Tibial nerve (tissue), 4 donors: ENCODE results near the gene VPS26A. TPM values are rescaled to one million over a fixed set of nuclear protein-coding genes. Genes with fewer than 3 reads are reported as not detected.
"Not testable (repeated sequence)": the region's sequence is repeated elsewhere in the genome, so short reads cannot be mapped to it uniquely, and the experiment has no call there.

Source experiments
- DNase-seq, 2 donors: peaks; one replicate each; pipeline ENCODE4 v3.0.0-alpha.2; 2019; ENCODE audit warnings: low spot score in 2 of 2
- H3K27ac ChIP-seq, 4 donors: fragments of 200-600 bp; sonication (generic) in 3 of 4; one replicate each; pipeline ENCODE4 v1.5.1; 2017 to 2019; ENCODE audit warnings: mild to moderate bottlenecking in 1 of 4
- H3K27me3 ChIP-seq, 2 donors: fragments of 200-600 bp; sonication (generic) in 1 of 2; one replicate each; pipeline versions ENCODE4 v1.5.1 to v1.6.0; 2017 to 2019
- H3K36me3 ChIP-seq, 3 donors: fragments of 200-600 bp; sonication (generic); one replicate each; pipeline ENCODE4 v1.5.1; 2018 to 2019
- H3K4me1 ChIP-seq, 4 donors: fragments of 200-600 bp; sonication (generic) in 3 of 4; one replicate each; pipeline ENCODE4 v1.5.1; 2017 to 2019
- H3K4me3 ChIP-seq, 4 donors: fragments of 200-600 bp; sonication (generic) in 3 of 4; one replicate each; pipeline ENCODE4 v1.5.1; 2017 to 2019; ENCODE audit warnings: mild to moderate bottlenecking in 1 of 4, moderate library complexity in 1 of 4
- H3K9me3 ChIP-seq, 4 donors: fragments of 200-600 bp; sonication (generic) in 3 of 4; one replicate each; pipeline ENCODE4 v1.5.1; 2017 to 2019
- EP300 ChIP-seq, 2 donors: sonication (generic); formaldehyde crosslinking; IDR thresholded peaks; one replicate each; pipeline ENCODE4 v1.6.1; 2017; ENCODE audit warnings: antibody characterized with exemption in 2 of 2, mild to moderate bottlenecking in 1 of 2
- POLR2A ChIP-seq, 2 donors: fragments of 450-650 bp; IDR thresholded peaks; one replicate each; pipeline ENCODE4 v1.6.1; 2017; ENCODE audit warnings: antibody characterized with exemption in 2 of 2, mild to moderate bottlenecking in 2 of 2, moderate library complexity in 2 of 2
- WGBS, 2 donors: methylation state at CpG; one replicate each; pipeline ENCODE4 v1.1.5; 2018; 5-methylcytosine and 5-hydroxymethylcytosine counted together
- total RNA-seq, 4 donors: library from RNA; depleted of rRNA; stranded (reverse); fragments of >200 nt; gene quantifications; one replicate each; pipeline ENCODE4 v1.1.0, GENCODE V29; 2016
- TF ChIP-seq, protein P1 (sequence below), 5 experiments: fragments of 200-600 bp in 3 of 5; fragments of 450-650 bp in 2 of 5; sonication (generic) in 3 of 5; IDR thresholded peaks; one replicate each; pipeline ENCODE4 v1.5.1; 2016 to 2019; ENCODE audit warnings: antibody characterized with exemption in 5 of 5, mild to moderate bottlenecking in 3 of 5, moderate library complexity in 2 of 5

VPS26A gene
- total RNA-seq, 4 donors from 2014 or later, result 36.8 to 51.1 (median 39.0) TPM

DNA sequence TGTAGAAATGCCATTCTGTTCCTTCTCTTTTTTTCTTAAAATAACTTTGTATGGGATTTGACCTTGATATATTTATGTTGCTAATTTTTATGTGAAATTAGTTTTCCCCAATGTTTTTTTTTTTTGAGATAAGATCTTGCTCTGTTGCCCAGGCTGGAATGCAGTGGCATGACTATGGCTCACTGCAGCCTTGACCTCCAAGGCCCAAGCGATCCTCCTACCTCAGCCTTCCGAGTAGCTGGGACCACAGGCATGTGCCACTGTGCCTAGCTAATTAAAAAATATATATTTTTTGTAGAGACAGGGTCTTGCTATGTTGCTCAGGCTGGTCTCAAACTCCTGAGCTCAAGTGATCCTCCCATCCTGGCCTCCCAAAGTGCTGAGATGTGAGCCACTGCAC lies 16.0 kb downstream of the VPS26A start:
- TF ChIP-seq, protein P1, sequence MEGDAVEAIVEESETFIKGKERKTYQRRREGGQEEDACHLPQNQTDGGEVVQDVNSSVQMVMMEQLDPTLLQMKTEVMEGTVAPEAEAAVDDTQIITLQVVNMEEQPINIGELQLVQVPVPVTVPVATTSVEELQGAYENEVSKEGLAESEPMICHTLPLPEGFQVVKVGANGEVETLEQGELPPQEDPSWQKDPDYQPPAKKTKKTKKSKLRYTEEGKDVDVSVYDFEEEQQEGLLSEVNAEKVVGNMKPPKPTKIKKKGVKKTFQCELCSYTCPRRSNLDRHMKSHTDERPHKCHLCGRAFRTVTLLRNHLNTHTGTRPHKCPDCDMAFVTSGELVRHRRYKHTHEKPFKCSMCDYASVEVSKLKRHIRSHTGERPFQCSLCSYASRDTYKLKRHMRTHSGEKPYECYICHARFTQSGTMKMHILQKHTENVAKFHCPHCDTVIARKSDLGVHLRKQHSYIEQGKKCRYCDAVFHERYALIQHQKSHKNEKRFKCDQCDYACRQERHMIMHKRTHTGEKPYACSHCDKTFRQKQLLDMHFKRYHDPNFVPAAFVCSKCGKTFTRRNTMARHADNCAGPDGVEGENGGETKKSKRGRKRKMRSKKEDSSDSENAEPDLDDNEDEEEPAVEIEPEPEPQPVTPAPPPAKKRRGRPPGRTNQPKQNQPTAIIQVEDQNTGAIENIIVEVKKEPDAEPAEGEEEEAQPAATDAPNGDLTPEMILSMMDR (IDR thresholded peaks at IDR 0.05), result no peak
- TF ChIP-seq POLR2A (IDR thresholded peaks at IDR 0.05) (no peak), EP300 (IDR thresholded peaks at IDR 0.05) (no peak)
- Histone ChIP-seq H3K27me3 (no peaks in the 10 kb centered on the region), H3K9me3 (no peaks in the 10 kb centered on the region), H3K4me3 (no peak overlapping the region), H3K36me3 (peaks cover 0 to 25% (median 0%) of the 10 kb centered on the region in 3 donors), H3K27ac (no peak overlapping the region), H3K4me1 (no peaks in the 10 kb centered on the region)
- DNase-seq, result no peak
- 93 to 94% methylated on average over 2 of the region's 2 CpGs for WGBS, 2 donors

DNA sequence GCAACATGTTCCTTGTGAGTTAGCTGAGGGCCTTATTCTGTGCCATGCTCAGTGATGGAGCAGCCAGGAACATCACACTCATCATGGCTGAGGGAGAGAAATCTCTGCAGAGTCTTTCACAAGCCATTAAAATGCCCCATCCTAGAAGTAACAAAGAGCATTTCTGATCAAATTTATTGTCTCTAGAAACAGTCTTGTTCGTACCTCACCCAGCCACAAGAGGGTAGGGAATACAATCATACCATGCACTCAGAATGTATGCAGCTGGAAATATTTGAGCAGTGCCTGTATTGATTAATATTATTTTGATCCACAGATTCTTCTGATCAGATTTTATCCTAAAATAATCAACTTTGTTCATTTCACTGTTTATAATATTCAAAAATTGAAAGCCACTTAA lies 17.3 kb downstream of the VPS26A start:
- Histone ChIP-seq H3K27ac (no peak overlapping the region), H3K27me3 (no peaks in the 10 kb centered on the region), H3K4me1 (no peaks in the 10 kb centered on the region), H3K9me3 (no peaks in the 10 kb centered on the region), H3K4me3 (no peak overlapping the region), H3K36me3 (peaks cover 0 to 11% (median 0%) of the 10 kb centered on the region in 3 donors)
- no peak for TF ChIP-seq POLR2A (IDR thresholded peaks at IDR 0.05)
- TF ChIP-seq EP300 (IDR thresholded peaks at IDR 0.05), result no peak
- TF ChIP-seq, protein P1 (IDR thresholded peaks at IDR 0.05), result no peak
- WGBS, 2 donors, result 55 to 59% methylated on average over 1 of the region's 1 CpG
- no peak for DNase-seq

DNA sequence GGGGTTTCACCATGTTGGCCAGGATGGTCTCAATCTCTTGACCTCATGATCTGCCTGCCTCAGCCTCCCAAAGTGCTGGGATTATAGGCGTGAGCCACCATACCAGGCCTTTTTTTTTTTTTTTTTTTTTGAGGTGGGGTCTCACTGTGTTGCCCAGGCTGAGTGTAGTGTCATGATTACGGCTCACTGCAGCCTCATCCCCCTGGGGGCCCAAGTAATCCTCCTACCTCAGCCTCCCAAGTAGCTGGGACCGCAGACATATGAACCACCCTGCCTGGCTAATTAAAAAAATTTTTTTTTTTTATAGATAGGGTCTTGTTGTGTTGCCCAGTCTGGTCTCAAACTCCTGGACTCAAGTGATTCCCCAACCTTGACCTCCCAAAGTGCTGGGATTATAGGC lies 18.1 kb downstream of the VPS26A start:
- not testable (repeated sequence) for DNase-seq, H3K36me3 ChIP-seq, H3K4me3 ChIP-seq, H3K9me3 ChIP-seq, H3K27ac ChIP-seq, H3K27me3 ChIP-seq, H3K4me1 ChIP-seq
- 93 to 98% methylated on average over 3 of the region's 3 CpGs for WGBS, 2 donors

DNA sequence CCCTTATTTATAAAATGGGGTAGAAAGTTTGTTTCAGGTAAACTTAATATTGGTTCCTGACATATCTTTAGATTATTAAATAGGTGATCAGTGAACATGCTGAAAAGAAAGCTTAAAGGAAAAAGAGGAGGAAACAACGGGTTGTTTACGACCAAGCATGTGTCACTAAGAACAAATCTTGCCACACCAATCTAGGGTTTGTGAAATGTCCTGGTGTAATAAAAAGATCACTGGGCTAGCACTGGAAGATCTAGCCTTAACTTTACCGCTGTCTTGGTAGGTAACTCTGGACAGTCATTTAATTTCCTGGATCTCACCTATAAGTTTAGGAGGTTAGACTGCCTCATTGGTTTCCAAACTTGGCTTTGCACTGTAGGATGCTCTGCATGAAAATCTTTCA lies 19.0 kb downstream of the VPS26A start:
- no peaks in the 10 kb centered on the region for H3K36me3 ChIP-seq
- no peak overlapping the region for H3K4me3 ChIP-seq
- no peak for DNase-seq
- TF ChIP-seq POLR2A (IDR thresholded peaks at IDR 0.05) (no peak), EP300 (IDR thresholded peaks at IDR 0.05) (no peak)
- TF ChIP-seq, protein P1 (IDR thresholded peaks at IDR 0.05), result no peak
- WGBS, 2 donors, result 67 to 68% methylated on average over 3 of the region's 3 CpGs
- H3K27me3 ChIP-seq, result no peaks in the 10 kb centered on the region
- no peaks in the 10 kb centered on the region for H3K9me3 ChIP-seq
- no peak overlapping the region for H3K27ac ChIP-seq
- peaks cover 0 to 8% (median 0%) of the 10 kb centered on the region in 4 donors for H3K4me1 ChIP-seq

DNA sequence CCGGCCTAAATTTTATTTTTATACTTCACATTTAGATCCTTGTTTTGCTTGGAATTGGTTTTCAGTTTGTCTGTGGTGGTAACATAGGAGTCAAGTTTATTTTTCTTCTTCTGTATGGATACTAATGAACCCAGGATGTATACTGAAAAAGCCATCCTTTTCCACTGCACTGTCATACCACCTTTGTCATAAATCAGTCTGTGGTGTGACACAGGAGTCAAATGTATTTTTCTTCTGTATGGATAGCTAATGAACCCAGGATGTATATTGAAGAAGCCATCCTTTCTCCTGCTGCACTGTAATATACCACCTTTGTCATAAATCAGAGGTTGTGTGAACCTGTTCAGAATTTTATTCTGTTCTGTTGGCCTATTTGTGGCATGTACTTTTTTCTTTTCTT lies 21.4 kb downstream of the VPS26A start:
- Histone ChIP-seq H3K9me3 (no peaks in the 10 kb centered on the region), H3K27ac (no peak overlapping the region), H3K4me3 (no peak overlapping the region), H3K36me3 (no peaks in the 10 kb centered on the region), H3K4me1 (peaks cover 0 to 8% (median 0%) of the 10 kb centered on the region in 4 donors), H3K27me3 (no peaks in the 10 kb centered on the region)
- TF ChIP-seq, protein P1 (IDR thresholded peaks at IDR 0.05), result no peak
- TF ChIP-seq EP300 (IDR thresholded peaks at IDR 0.05), result no peak
- no peak for TF ChIP-seq POLR2A (IDR thresholded peaks at IDR 0.05)
- no peak for DNase-seq
- WGBS, 2 donors, result 100% methylated on average over 1 of the region's 1 CpG

DNA sequence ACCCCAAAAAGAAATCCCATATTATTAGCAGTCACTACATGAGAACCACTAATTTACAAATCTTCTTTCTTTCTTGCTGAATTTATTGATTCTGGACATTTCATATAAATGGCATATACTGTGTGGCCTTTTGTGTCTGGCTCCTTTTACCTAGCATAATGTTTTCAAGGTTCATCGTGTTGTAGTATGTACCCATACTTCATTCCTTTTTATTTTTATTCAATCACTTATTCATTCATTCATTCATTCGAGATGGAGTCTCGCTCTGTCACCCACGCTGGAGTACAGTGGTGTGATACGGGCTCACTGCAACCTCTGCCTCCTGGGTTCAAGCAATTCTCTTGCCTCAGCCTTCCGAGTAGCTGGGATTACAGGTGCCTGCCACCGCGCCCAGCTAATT lies 21.9 kb downstream of the VPS26A start:
- 94 to 97% methylated on average over 8 of the region's 8 CpGs for WGBS, 2 donors
- Histone ChIP-seq H3K4me1 (peaks cover 0 to 8% (median 0%) of the 10 kb centered on the region in 4 donors), H3K27ac (no peak overlapping the region), H3K9me3 (no peaks in the 10 kb centered on the region), H3K36me3 (no peaks in the 10 kb centered on the region), H3K4me3 (no peak overlapping the region), H3K27me3 (no peaks in the 10 kb centered on the region)
- no peak for DNase-seq
- TF ChIP-seq, protein P1 (IDR thresholded peaks at IDR 0.05), result no peak
- TF ChIP-seq POLR2A (IDR thresholded peaks at IDR 0.05) (no peak), EP300 (IDR thresholded peaks at IDR 0.05) (no peak)
